HG03558 (cell line): ENCODE measurements around the gene TBC1D22A.

Experiments used
- ATAC-seq: cut with Tn5 transposase; IDR thresholded peaks from one replicate; pipeline ENCODE4 v1.9.1; 2021; ENCODE audit warnings: moderate number of reproducible peaks; ENCODE audit not compliant: unreplicated experiment; ENCODE audit errors: extremely low read depth

TBC1D22A gene

DNA sequence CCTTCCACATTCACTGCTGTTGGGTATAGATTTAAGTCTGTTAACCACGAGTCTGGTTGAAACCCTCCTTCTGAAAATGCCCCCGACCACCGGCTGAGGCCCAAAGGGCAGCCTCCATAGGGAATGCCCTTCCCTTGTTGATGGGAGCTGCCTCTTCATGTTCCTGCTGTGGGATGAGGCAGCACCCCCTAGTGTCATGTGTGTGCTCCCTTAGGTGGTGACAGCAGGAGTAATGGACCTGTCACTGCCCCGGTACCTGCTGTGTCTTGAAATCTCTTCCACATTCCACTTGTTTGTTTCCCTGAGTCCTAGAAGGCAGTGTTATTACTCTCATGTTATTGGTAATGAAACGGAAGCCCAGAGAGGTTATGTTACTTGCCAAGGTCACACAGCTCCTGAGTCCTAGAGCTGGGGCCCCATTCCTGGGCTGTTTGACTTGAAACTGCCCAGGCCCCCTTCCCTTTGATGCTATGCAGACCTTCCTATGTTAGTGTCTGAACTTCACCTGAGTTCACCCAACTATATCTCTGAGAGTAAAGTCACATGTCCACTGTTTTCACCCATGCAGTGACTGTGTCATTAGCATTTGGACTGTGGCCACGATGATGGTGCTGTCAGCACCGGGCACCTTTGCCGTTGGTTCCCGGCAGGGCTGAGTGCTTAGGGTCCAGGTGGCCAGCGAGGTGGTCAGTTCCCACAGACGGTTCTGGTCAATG, 234.3 kb downstream of the TBC1D22A start:
- no peak for ATAC-seq

DNA sequence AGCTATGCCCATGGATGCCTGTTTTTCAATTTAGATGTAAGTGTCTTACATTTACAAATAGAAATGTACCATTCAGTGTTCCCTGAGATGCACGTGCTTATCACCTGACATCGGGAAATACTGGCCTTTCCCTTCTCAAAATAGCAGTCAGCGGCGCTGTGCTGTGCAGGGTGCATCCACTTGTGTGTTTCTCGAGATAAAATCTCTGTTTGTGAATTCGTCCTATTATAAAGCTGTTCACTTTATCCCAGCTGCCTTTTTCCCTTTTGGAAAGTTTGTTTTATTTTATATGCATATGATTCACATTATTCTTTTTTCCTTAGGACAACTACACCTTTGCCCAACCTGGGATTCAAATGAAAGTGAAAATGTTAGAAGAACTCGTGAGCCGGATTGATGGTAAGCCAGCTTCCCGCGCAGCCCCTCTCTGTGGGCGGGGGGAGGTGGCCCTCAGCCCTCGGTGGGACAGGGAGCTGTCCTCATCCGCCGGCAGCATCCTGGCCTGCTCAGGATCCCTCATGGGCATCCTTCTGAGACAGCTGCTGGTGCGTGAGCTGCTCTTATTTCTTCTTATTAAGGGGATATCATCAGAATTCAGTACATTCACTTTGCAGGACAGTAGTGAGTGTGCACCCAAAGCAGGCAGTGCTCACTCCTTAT, 235.0 kb downstream of the TBC1D22A start:
- no peak for ATAC-seq

DNA sequence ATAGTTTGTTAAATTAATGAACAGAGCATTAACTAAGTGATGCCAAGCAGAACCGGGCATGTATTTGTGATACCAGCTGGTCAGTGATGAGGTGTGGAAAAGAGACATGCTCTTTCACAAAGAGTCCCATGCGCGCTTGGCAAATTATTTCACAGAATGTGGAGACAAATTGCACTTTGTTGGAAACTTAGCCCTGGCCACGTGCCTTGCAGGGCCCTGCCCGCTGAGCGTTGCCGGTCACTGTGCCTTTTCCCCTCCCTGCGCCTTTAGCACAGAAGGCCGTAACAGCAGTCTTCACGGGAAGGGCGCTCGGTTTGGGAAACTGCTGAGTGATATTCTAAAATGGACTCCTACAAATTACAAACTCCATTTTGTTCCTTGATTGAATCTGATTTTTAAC, 235.9 kb downstream of the TBC1D22A start:
- ATAC-seq, result no peak

DNA sequence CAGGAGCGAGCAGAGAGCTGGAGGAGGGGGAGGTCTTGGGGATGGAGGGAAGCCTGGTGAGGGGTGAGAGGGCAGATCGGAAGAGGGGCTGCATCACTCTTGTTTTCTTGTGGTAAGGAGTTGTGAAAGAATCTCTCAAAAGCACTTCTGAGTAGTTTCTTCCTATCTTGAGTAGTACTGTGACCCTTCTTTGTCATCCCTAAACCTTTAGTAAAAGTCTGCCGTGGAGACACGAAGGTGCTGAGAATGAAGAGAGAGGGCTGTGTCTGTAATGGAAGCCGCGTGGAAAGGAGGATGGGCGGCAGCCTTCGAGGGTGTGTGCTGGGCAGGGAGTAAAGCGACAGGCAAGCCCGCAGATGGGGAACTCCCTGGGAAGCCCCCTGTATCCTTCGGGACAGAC, 237.8 kb downstream of the TBC1D22A start:
- no peak for ATAC-seq

DNA sequence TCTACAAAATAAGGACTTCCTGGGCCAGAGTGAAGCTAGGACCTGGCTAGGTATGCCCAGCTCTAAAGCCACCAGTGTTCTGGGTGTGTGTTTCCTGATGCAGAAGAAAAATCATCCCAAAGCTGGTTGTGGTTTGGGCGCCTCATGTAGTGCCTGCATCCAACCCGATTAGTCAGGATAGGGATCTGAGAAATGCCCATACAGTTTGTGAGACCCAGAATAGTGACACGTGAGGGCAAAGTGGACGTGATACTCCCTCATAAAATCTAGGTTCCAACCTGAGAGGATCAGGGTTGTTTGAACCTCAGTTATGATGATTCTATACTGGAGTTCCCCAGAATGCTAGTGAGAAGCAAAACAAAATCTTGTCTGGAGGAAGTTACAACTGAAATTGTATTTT, 238.4 kb downstream of the TBC1D22A start:
- ATAC-seq, result no peak

DNA sequence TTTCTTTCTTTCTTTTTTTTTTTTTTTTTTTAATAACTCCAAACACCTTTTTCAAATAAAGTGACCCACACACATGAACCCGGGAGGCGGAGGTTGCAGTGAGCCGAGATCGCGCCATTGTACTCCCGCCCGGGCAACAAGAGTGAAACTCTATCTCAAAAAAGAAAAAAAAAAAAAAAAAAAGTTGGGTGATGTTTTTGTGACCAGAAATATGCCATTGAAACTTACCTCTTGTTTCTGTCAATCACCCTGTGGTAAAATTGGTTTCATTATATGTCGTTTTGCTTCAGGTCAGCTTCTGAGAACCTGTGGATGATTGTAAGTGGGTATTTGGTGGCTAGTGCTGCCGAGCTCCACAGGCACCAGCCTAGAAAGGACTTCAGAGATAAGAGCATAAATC, 238.8 kb downstream of the TBC1D22A start:
- no peak for ATAC-seq

DNA sequence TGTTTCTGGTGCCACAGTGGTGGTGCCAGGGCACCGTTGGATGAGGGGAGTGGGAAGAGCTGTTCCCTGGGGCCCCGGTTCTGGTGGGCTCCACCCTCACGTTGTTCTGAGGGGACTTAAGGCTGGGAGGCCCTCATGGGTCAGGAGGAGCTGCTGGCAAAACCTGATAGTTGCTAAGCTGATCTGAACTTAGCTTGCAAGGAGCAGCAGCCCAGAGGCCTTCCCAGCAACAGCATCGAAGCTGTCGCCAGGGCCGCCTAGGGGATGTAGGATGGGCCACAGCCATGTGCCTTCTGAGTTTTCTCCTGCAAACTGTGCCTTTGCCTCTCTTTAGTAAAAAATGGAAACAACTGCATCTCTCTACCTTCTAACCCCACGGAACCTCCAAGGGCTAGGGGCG, 240.2 kb downstream of the TBC1D22A start:
- no peak for ATAC-seq

DNA sequence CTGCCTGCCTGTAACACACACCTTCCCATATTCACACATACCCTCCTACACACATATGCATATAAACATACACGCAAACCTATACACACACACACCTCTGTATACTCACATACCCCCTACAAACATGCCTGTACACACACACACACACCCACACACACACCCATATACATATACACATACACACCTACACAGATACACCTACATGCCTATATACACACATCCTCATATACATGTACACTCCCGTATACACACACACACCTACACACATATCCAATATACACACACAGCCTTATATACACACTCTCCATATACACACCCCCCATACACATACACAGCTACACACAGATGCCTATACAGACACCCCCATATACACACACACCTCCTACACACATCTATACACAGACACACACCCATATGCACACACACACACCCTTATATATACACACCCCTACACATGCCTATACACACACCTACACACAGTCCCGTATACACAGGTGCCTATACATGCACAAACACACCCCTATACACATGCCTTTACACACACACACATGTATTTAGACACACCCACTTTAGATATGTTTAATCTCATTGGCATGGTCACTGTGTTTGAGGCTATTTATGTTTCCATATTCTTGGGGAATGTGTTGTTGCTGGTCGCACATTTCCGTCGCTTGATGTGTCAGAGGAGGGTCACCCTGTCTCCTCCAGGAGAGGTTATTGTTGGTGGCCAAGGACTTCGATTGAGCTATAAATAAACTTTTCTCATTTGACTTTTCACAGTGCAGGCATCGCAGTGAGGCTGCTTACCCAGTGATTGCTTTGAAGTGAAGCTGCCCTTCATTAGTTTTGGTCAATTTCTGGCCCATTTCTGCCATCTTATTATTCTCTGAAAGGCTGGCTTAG, 243.3 kb downstream of the TBC1D22A start:
- ATAC-seq, result no peak

DNA sequence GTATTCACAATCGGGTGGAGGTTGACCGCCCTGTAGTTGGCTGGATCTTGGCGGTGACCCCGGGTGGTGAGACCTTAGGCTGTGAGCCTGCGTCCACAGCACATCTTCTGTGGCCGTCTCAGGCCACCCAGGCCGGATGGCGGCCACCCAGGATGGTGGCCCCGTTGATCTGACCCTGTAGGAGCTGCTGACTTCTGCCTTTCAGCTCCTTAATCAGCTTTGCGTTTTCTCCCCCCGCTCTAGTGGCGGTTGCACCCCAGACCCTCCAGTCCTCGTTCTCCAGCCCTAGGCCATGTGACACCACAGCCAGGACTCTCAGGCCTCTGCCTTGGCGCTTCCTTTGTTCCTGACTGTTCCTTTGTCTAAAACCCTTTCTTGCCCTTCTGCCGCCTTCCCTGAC, 244.0 kb downstream of the TBC1D22A start:
- ATAC-seq, result no peak

DNA sequence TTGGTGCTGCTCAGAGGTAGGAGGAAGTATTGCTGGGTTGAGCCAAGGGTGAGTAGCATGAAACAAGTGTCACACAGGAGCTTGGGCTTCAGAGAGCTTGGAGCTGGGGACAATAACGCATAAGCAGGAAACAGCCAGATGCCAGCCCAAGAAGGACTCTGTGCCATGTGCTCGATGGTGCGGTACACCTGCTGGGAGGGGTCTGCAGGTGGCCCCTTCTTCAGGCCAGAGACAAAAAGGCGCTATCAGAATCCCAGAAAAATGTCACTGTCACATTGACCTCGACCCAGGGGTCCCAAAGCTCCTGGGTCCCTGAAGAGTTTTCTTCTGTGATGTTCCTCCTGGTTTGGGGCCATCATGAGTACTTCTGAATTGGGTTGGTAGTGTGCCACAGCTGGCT, 244.4 kb downstream of the TBC1D22A start:
- ATAC-seq, result no peak

DNA sequence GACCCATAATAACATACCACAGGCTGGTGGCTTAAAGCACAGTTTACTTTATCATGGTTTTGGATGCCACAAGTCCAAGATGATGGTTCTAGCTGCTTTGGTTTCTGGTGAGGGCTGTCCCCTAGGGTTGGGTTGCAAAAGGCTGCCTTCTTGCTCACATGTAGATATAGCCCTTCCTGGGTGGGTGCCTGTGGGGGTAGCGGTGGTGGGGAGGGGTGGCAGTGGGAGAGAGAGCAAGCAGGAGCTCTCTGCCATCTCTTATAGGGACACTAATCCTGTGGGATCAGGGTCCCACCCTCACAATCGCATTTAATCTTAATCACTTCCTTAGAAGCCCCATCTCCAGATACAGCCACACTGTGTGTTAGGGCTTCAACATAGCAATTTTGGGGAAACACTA, 245.0 kb downstream of the TBC1D22A start:
- ATAC-seq, result no peak

DNA sequence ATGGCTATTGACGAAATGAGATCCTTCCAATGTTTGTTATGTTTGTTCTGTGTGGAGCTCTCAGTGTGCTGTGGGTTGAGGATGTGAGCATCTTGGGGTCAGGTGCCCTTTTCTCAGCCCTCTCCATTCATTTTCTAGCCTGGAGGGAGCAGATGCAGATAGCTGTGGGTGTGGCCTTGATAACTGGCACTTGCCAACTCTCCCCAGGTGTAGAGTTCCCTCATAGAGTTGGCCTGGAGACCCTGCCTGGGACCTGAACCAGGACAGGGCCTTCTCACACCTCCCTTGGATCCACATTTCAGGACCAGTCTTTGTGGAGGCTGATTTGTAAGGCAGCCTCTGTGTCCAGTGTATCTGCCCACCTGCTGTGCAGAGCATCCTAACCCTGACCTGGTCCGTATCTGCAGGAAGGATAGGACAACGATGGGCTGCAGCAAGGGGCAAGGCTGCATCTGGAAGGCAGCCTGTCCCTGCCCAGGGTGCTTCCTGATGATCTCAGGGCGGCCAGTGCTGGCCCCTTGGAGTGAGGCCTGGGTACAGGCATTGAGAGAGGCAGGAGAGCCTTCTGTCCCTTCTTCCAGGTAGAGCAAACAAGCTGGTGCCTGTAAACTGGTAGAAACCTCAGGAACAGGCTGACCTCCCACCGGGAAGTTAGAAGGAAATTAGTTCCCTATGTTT, 245.9 kb downstream of the TBC1D22A start:
- no peak for ATAC-seq

DNA sequence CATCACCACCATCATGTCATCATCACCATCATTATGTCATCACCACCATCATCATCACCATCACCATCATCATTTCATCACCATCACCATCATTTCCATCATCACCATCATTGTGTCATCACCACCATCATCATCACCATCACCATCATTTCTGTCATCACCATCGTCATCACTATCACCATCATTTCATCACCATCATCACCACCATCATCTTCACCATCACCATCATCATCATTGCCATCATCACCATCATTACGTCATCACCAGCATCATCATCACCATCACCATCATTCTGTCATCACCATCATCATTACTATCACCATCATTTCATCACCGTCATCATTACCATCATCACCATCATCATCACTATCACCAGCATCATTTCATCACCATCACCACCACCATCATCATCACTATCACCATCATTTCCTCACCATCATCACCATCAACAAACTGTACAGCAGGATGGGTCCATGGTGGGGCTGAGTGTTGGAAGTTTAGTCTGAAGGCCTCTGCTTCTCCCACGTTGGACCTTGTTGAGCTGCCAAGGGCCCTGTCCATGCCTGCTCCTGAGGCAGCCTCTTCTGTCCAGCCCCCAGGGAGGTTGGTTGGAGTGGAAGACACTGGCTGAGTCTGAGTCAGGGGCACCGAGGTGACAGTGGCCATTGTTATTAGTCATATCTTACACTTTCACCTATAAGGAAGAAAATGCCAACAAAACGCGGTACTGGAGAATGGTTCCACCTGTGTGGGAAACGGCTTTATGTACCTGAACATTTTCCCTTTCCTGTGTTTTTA, 247.1 kb downstream of the TBC1D22A start:
- no peak for ATAC-seq

DNA sequence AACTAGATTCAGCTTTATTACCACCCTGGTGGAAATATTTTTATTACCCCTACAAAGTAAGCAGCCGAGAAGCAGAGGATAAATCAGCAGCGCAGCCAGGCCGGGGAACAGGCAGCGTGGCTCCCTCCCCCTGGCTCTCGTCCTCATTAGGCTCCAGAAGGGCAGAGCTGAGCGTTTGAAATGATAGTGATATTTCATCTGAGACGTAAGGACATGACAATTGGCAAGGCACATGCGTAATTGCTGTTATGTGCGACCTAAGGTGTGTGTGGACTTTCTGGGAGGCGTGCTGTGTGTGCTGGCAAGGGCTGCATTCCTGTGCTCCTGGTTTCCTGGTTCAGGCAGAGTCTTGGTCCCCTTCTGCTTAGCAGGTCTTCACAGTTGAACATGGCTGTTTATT, 247.8 kb downstream of the TBC1D22A start:
- ATAC-seq, result no peak

DNA sequence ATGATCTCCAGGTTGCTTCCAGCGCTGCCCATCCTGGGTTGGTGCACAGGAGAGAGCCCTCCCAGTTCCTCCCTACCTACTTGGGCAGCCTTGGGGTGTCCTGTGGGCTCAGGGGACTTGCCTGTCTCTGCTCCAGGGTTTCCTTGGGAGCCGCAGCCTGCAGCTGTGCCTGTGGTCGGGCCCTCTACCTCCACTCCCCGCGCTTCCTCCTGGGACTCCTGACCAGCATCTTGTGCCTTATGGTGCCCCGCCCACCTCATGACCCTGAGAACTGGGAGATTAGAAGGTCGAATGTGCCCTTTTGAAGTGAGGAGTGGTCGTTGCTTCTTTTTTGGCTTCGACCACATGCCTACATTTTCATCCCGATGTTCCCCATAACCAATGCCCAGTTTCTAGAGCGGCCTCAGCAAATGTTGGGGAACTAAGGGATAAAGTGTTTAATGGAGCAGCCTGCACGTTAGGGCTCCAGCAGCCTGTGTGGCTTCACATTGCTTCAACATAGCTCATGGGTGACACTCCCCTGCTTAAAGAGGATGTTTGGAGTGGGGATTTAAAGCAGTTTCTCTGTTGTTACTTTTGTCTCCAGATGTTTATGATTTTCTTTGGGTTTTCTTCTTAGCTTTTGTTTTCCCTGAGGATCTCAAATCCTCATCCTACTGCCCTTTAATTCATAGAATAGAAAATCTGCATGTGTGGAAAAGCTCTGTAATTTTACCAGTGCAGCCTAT, 248.8 kb downstream of the TBC1D22A start:
- ATAC-seq, result no peak

DNA sequence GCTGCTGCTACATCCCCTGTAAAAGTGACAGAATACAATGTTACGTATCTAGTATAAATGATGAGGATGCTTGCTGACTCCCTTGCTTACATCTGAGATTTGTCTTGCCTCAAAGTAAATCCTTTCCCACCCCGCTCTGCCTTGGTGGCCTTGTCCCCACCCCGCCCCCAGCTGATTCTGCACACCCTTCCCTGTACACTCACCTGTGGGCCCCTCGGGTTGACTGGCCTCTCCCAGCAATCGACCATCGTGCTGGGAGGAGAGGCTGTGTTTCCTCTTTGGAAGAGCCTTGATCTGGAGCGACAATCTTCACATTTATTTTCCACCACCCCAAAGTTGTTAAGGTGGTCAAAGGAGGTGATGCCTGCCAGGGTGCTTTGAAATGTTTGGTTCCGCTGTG, 249.4 kb downstream of the TBC1D22A start:
- ATAC-seq, result no peak

DNA sequence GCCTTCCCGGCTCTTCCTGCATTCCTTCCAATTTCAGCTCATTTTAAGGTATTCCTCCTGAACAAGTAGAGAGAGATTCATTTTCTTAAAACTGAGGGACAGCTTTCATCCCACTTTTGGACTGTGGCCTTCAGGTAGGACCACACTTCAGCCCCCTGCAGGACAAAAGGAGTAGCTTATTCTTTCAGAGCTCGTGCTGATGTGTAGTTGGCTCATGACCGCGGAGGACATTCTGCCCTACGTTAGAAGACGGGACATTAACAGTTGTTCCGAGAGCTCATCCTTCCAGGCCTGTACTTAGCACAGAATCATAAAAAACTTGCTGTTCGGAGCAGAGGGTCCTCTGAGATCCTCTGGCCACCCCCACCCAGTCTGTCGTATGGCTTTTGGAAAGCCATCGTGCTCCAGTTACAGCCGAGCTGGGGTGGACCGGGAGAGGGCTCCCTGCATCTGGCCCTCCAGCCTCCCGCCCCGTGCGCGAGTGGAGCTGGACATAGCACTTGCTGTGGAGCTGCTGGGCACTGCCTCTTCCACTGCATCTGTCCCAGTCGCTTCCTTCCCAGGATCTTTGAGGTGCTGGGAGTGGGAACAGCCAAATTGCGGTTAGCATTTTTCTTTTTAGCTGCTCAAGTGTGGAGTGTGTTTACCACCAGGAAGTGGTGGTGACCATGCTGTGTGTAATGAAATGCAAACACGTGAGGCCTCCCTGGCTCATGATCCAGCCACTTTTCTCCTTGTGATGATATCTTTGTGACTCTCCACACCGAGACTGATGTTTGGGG, 250.3 kb downstream of the TBC1D22A start:
- no peak for ATAC-seq

DNA sequence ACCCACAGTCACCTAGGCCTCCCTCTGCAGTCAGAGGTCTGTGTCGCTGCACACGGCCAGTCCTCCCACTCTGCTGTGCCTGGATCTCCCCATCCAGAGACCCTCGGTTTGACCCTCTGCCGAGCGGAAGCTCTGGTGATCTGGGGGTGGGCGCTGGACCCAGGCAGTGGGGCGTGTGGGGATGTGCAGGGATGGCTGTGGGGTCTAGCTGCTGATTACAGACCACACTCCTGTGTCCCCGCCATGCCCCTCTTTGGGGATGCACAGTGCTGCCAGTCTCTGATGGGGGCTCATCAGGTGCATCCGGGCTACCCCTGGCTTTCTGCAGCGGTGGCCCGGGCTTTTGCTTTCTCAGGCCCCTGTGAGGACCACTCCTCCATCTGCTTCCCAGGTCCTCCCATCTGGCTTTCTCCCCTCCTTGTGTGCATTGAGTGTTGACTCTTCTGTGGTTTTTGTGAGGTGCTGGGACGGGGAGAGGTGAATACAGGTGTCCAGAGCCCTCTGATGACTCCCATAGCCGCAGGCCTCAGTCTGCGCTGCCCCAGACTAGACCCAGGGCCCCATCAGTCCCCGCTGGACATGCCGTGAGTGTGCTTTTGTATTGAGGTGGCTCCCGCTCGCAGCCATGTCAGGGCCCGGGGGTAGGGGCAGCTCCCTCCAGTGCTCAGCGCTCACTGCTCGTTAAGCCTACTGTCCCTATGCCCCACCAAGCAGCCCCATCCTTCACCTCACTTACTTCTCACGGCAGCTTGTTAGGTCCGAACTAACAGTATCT, 251.6 kb downstream of the TBC1D22A start:
- no peak for ATAC-seq
